Stimulated activated CD4-positive, alpha-beta T cell treated with anti-CD3 and anti-CD28 coated beads, TNF-alpha, amount 100 ng/mL, for 4 hours (primary cell): Measurements from ENCODE around the gene OR1A2.
"Not testable (repeated sequence)": the region's sequence is repeated elsewhere in the genome, so short reads cannot be mapped to it uniquely, and the experiment has no call there.

Source experiments
- DNase-seq, 3 experiments: peaks; one replicate each; pipeline ENCODE4 v3.0.0-alpha.2; 2020; ENCODE audit warnings: low read depth in 3 of 3

Gene OR1A2, protein sequence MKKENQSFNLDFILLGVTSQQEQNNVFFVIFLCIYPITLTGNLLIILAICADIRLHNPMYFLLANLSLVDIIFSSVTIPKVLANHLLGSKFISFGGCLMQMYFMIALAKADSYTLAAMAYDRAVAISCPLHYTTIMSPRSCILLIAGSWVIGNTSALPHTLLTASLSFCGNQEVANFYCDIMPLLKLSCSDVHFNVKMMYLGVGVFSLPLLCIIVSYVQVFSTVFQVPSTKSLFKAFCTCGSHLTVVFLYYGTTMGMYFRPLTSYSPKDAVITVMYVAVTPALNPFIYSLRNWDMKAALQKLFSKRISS

GRCh38 chr17:3197219-3197618, at the start of gene OR1A2:
Gene OR1A2 (plus strand): TSS chr17:3197519. CDS start chr17:3197519, 0 bp downstream.
- DNase-seq = no peak

DNA sequence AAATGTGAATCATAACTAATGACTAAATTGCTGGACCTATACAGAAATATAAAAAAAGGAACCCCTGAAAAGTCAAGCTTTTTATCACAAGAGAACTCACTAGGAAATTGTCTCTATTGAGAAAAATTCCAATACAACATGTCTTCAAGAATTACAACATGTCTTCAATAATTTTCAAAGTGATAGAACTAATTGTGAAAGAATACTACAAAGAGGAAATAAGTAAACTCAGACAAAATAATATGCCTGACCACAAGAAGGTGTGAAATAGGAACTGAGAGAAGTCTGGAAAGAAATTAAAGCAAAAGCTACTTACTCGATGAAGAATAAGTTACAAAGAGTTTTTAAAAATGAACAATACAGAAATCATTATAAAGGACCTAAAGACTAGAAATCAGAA, 40.1 kb upstream of the OR1A2 start:
- no peak for DNase-seq

- no peak for DNase-seq
Measured at GRCh38 chr17:3167574-3167973, 29.7 kb upstream of the OR1A2 start.

- DNase-seq = no peak
Measured at GRCh38 chr17:3189961-3190360, 7.4 kb upstream of the OR1A2 start.

- DNase-seq = no peak
Measured at GRCh38 chr17:3207367-3207766, 10.0 kb downstream of the OR1A2 start, which contains the start of gene OR1A1. Gene OR1A1 (plus strand): TSS chr17:3207667. CDS start chr17:3215621, 7,954 bp downstream.

DNA sequence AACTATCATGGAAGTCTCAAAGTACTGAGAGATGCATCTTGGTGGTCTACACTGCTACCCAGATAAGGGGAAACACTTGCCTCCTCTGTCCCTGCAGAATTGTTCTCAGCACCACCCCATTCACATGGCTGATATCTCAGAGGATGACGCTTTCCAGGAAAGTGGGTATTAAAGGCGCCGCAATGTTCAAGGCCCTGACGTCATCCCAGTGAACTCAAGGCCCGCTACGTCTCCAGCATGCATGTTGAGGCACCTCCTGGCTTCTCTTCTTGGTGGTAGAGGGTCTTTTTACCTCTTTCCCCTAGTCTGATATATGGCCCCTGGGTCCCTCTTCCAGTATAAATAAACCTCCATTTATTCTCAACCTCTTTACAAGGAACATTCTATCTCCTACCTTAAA, 11.2 kb downstream of the OR1A2 start:
- no peak for DNase-seq

GRCh38 chr17:3213001-3213400, 15.7 kb downstream of the OR1A2 start:
- no peak for DNase-seq

GRCh38 chr17:3213587-3213986, 16.3 kb downstream of the OR1A2 start:
- no peak for DNase-seq

DNA sequence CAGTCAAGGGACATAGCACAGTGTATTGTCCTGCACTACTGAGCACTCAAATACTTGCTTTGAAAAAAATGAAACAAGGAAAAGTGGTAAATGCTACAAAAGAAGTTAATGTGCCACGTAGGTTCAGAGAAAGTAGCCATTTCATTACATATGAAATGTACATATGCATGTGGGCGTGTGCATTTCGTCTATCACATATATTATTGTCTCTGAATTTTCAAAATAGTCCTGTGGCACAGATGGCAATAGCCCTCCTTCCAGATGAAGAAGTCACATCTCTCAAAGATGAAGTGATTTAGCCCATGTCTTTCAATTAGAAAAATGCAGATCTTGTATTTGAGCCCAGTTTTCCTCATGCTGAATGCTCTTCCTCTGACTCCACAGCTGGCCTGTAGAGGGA, 22.7 kb downstream of the OR1A2 start:
- not testable (repeated sequence) for DNase-seq

- DNase-seq = no peak
Measured at GRCh38 chr17:3221850-3222249, 24.5 kb downstream of the OR1A2 start.

DNA sequence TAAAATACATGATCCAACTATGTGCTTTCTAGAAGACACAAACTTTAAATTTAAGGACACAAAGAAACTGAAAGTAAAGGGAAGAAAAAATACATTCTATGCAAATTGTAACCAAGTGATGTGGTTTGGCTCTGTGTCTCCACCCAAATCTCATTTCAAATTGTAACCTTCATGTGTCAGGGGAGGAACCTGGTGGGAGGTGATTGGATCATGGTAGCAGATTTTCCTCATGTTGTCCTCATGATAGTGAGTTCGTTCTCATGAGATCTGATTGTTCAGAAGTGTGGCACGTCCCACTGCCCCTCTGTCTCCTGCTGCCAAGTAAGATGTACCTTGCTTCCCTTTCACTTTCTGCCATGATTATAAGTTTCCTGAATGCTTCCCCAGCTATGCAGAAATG, 25.2 kb downstream of the OR1A2 start:
- DNase-seq = no peak

DNA sequence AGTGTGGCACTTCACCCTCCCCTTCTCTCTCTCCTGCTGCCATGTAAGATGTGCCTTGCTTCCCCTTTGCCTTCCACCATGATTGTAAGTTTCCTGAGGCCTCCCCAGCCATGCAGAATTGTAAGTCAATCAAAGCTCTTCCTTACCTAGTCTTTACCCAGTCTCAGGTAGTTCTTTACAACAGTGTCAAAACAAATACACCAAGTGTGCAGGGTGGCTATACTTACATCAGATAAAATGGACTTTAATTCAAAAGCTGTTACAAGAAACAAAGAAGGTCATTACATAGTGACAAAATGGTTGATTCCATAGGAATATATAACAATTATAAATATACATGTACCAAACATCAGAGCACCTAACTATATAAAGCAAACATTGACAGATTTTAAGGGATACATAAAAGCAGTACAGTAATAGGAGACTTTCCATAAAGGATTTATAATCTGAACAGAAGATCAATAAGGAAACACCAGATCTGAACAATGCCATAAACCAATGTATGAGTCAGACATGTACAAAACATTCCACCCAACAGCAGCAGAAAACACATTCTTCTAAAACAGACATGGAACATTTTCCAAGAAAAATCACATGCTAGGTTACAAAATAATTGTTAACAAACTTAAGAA, 27.5 kb downstream of the OR1A2 start:
- not testable (repeated sequence) for DNase-seq

GRCh38 chr17:3232300-3232699, 35.0 kb downstream of the OR1A2 start:
- not testable (repeated sequence) for DNase-seq

GRCh38 chr17:3238685-3239084, 41.4 kb downstream of the OR1A2 start:
- not testable (repeated sequence) for DNase-seq

- DNase-seq = not testable (repeated sequence)
Measured at GRCh38 chr17:3241044-3241443, 43.7 kb downstream of the OR1A2 start.

DNA sequence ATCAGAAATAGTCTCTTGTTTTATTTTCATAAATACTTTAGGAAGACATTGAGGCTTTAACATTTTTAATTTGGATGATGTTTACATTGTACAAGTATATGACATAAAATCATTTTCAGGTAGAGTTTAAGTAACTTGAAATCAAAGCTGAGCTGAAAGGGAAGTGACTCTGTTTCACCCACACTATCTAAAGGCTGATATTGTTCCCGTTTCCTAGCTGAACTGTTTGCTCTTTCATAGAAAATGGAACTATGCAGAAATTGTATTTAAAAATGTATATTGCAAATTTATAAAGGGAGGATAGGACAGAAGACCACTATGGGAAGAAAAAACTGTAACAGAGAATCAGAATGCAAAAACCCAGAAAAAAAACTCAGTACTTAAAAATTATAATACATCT, 47.5 kb downstream of the OR1A2 start:
- DNase-seq = not testable (repeated sequence)
